Bronchial epithelial cell (primary cell): Measurements from ENCODE around the gene RPS15. TPM values are rescaled to one million over a fixed set of nuclear protein-coding genes. Genes with fewer than 3 reads are reported as not detected.

ENCODE experiments used
- DNase-seq: peaks from one replicate; pipeline ENCODE4 v3.0.0-alpha.2; 2010; ENCODE audit warnings: low read depth
- FAIRE-seq: peaks from 2 replicates; lab custom pipeline; 2011; peaks lifted over from hg19 to GRCh38; lab: Jason Lieb, UNC
- H3K27me3 ChIP-seq: 2 replicates; pipeline ENCODE4 v1.5.1; 2011; ENCODE audit warnings: low read length; ENCODE audit not compliant: control insufficient read depth, insufficient read depth
- H3K36me3 ChIP-seq: 2 replicates; pipeline ENCODE4 v1.5.1; 2011; ENCODE audit warnings: low read length; ENCODE audit not compliant: control insufficient read depth, insufficient read depth
- H3K4me3 ChIP-seq: 2 replicates; pipeline ENCODE4 v1.5.1; 2011; ENCODE audit warnings: mild to moderate bottlenecking, low read depth, low read length, control low read depth
- total RNA-seq: library from RNA; depleted of rRNA; stranded (reverse); fragments of >200 nt; gene quantifications from 2 replicates; pipeline ENCODE4 v1.2.1, GENCODE V29; 2014
- TF ChIP-seq, protein P1 (sequence below): IDR thresholded peaks from 2 replicates; pipeline ENCODE4 v1.5.1; 2011; ENCODE audit warnings: mild to moderate bottlenecking, moderate library complexity, low read length, control low read depth, inconsistent platforms; ENCODE audit not compliant: insufficient read depth, severe bottlenecking

RPS15 gene
- total RNA-seq, 1 donor from 2014 or later: 966 TPM

DNA sequence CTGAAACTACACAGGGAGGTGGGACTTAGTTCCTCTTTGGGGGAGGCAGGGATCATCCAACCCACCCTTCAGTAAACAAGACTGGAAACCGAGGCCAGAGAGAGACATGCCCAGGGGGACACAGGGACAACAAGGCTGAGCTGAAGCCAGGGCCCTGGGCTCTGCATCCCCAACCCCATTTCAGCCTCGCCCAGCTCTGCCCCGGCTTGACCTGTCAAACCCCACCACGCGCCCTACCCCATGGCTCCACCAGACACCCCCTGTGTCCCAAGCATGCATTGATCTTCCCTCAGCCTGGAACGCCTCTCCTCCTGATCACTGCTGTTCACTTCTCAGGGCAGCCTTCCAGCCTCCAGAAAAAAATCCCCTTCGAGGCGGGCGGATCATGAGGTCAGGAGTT, 9.7 kb downstream of the RPS15 start:
- FAIRE-seq: no peak
- H3K27me3 ChIP-seq: peaks cover 53% of the 10 kb centered on the region

DNA sequence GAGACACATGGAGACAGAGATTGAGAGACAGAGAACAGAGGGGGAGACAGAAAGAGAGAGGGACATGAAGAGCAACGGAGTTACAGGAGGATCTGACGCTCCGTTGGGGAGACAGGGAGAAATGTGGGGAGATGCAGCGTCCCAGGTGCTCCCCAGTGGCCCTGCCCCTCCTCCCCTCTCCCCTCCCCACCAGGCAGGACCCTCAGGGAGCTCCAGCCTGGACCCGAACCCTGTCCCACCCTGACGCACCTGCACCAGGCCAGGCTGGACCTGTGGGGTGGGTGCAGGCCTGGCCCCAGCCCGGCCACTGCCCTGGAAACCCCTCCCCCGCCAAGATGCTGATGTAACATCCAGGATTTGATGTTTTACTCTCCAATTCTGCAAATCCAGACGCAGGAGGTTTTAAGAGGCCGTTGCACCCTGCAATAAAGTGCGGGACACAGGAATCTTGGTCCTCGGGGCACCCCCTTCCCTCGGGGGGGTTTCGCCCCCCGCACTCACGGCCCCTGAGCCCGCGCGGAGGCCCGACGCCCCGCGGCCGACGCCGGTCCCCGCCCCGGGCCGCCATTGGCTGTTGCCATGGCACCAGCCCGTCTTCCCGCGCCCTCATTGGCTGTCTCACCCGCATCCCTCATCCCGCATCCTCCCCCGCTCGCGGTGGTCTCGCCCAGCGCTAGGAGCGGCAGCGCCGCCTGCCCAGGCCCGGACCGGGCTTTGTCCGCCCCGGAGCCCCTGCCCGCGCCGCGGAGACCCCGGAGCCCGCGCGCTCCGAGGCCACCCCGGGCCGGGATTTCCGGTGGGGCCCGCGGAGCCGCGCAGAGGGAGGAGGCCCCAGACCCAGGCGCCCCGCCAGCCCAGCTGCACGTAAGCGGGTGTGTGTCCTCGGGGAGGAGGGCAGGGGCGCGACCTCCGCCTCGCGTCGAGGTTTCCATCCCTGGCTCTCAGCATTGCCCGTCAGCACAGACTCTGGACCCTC, 11.6 kb downstream of the RPS15 start, which contains the start of gene APC2:
APC2 (plus strand) TSS at position 655 of the 976 bp plus-strand sequence. CDS start 2,881 bp downstream, outside the sequence.
- peaks cover 57% of the 10 kb centered on the region for H3K27me3 ChIP-seq
- H3K36me3 ChIP-seq: no peaks in the 10 kb centered on the region

More for the DNA sequence above, 9.7 kb downstream of the RPS15 start:
- TF ChIP-seq, protein P1, sequence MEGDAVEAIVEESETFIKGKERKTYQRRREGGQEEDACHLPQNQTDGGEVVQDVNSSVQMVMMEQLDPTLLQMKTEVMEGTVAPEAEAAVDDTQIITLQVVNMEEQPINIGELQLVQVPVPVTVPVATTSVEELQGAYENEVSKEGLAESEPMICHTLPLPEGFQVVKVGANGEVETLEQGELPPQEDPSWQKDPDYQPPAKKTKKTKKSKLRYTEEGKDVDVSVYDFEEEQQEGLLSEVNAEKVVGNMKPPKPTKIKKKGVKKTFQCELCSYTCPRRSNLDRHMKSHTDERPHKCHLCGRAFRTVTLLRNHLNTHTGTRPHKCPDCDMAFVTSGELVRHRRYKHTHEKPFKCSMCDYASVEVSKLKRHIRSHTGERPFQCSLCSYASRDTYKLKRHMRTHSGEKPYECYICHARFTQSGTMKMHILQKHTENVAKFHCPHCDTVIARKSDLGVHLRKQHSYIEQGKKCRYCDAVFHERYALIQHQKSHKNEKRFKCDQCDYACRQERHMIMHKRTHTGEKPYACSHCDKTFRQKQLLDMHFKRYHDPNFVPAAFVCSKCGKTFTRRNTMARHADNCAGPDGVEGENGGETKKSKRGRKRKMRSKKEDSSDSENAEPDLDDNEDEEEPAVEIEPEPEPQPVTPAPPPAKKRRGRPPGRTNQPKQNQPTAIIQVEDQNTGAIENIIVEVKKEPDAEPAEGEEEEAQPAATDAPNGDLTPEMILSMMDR: no peak
- DNase-seq: no peak
- Histone ChIP-seq H3K4me3 (no peak overlapping the region), H3K36me3 (no peaks in the 10 kb centered on the region)

DNA sequence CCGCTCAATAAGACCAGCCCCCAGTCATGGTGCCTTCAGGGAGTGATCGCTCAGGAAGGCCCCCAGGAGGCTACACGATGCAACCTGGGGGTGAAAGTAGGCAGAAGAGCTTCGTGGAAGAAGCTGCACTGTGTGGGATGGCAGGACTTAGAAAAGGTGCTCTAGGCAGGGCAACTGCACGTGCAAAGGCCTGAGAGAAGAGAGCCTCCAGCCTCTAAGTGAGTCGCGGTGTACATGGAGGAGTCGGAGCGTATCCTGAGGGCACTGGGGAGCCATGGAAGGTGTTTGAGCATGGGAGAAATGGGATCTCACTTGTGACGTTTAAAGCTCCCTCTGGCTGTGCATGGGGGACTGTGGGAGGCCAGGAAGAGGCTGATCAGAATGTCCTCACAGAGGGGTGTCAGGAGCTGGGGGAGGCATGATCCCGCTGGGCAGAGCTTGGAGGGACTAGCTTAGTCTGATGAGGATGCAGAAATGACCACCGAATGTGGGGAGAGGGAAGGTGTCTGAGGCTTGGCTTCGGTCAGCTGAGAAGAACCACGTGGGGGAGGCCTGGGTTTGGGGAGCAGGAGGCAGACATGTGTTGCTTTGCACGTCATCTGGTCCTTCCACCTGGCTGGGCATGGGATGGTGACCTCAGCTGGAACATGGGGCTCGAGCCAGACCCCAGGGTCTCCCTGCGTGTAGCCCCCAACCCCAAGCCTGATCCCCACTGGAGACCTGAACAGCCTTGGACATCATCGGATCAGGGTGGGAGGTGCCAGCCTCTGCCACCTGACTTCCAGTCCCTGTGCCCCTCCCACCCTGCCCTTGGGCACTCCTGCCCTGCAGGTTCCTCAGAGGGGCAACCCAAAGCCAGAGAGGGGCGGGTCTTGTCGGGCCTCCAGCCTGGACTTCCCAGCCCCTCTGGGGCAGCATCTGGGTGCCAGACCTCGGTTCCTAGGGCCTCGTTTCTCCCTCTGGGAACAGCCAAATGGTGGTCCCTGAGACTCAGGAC, 12.8 kb downstream of the RPS15 start:
- FAIRE-seq (peak; percentile 95), DNase-seq (no peak)
- no peak overlapping the region for H3K4me3 ChIP-seq
- no peaks in the 10 kb centered on the region for H3K36me3 ChIP-seq
- H3K27me3 ChIP-seq: peaks cover 57% of the 10 kb centered on the region
- TF ChIP-seq, protein P1: no peak

More for the DNA sequence above, 11.6 kb downstream of the RPS15 start, which contains the start of gene APC2:
- DNase-seq (no peak), FAIRE-seq (no peak)
- TF ChIP-seq, protein P1: no peak
- H3K4me3 ChIP-seq: no peak within 1 kb of the TSS

DNA sequence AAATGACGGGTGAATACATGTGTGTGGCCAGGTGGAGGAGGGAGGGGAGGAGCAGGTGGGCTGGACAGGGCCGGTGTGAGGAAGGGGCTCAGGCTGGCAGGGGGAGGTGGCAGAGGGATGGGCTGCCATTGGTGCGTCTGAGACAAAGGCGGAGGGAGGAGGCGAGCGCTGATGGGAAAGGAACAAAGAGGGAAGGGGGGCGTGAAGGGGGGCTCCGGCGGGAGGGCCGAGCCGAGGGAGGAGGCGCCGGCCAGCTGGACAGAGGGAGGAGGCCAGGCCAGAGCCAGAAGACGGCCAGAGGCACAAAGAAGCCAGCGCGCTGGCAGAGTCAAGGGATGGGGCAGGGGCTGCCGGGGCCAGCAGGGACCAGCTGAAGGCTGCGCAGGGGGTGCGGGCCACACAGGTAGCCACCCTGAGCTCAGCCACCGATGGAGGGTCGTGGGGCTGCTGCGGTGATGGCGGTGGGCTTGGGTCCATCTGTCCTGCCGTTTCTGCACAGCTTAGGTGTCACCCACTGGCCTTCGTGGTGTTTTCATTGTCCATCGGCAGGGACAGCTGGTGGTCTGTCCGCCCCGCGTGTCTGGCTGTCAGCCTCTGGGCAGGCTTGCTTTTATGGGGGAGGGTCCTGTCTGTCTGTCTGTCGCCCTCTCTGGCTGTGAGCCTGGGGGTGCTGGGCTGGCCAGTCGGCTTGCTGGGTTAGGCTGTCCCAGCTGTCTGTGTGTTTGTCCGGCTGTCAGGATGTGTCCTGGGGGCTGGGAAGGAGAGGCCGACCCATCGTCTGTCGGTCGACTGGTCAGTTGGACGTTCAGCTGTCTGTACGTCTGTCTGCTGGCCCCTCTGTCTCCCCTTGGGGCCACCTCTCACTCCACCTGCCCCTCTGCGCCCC, 14.0 kb downstream of the RPS15 start:
- FAIRE-seq (no peak), DNase-seq (no peak)
- H3K4me3 ChIP-seq: no peak overlapping the region
- TF ChIP-seq, protein P1: no peak
- peaks cover 49% of the 10 kb centered on the region for H3K27me3 ChIP-seq
- H3K36me3 ChIP-seq: no peaks in the 10 kb centered on the region
